Stimulated activated CD4-positive, alpha-beta T cell treated with anti-CD3 and anti-CD28 coated beads, TNF-alpha, amount 100 ng/mL, for 1 hour (primary cell): ENCODE results near the gene NR6A1.

ENCODE experiments used
- DNase-seq, 3 donors: peaks; one replicate each; pipeline ENCODE4 v3.0.0-alpha.2; 2020; ENCODE audit warnings: low read depth in 3 of 3, low spot score in 1 of 3

NR6A1 gene

GRCh38 chr9:124771021-124771866, at the start of gene NR6A1:
NR6A1 (minus strand) TSS chr9:124771311.
- DNase-seq: peak; percentile 75 to 89 (median 82)

- DNase-seq: no peak
Observed at GRCh38 chr9:124818431-124819281, 47.5 kb upstream of the NR6A1 start.

- no peak for DNase-seq
Observed at GRCh38 chr9:124815601-124816000, 44.5 kb upstream of the NR6A1 start.

- DNase-seq: no peak
Observed at GRCh38 chr9:124814164-124814535, 43.0 kb upstream of the NR6A1 start.

- DNase-seq: no peak
Observed at GRCh38 chr9:124813501-124814163, 42.5 kb upstream of the NR6A1 start.

- no peak for DNase-seq
Observed at GRCh38 chr9:124813041-124813440, 41.9 kb upstream of the NR6A1 start.

GRCh38 chr9:124812441-124812876, 41.3 kb upstream of the NR6A1 start:
- no peak for DNase-seq

- no peak for DNase-seq
Observed at GRCh38 chr9:124810663-124811355, 39.7 kb upstream of the NR6A1 start.

GRCh38 chr9:124809741-124810500, 38.8 kb upstream of the NR6A1 start:
- no peak for DNase-seq

GRCh38 chr9:124809211-124809610, 38.1 kb upstream of the NR6A1 start:
- DNase-seq: no peak

- DNase-seq: no peak
Observed at GRCh38 chr9:124808246-124808956, 37.3 kb upstream of the NR6A1 start.

- no peak for DNase-seq
Observed at GRCh38 chr9:124805186-124805585, 34.1 kb upstream of the NR6A1 start.

- no peak for DNase-seq
Observed at GRCh38 chr9:124803911-124804310, 32.8 kb upstream of the NR6A1 start.

GRCh38 chr9:124802426-124802825, 31.3 kb upstream of the NR6A1 start:
- DNase-seq: no peak

GRCh38 chr9:124801356-124801755, 30.2 kb upstream of the NR6A1 start:
- no peak for DNase-seq

GRCh38 chr9:124800306-124801259, 29.5 kb upstream of the NR6A1 start:
- no peak for DNase-seq

GRCh38 chr9:124799274-124800006, 28.3 kb upstream of the NR6A1 start:
- no peak for DNase-seq
